AG20443 (cell line): ENCODE results near the gene NUAK2.

Experiments used
- DNase-seq: peaks from one replicate; pipeline ENCODE4 v3.0.0; 2012; ENCODE audit warnings: low spot score, mixed read lengths

The NUAK2 gene

DNA sequence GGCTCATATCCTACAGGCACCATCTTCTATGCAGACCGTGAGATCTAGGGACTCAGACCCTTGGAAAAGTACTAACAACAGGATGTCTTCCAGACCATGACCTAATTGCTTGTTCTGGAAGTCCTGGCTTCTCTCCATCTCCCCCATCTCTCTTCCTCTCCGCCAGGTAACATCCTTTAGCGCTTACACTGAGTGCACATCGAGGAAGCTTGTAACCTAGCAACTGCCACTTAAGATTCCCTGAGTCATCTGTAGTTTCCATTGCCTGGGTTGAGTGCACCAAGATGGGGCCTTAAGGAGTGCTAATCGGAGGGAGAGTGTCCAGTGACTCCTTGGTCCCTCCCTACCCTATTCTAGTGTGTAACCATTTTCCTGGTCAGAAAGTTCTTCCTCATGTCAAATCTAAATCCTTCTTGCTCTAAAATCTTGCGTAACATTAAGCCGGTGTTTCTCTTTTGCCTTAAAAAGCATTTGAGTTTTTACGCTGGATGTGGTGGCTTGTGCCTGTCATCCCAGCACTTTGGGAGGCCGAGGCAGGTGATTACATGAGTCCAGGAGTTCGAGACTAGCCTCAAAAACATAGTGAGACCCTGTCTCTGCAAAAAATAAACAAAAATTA, 25.5 kb upstream of the NUAK2 start:
- DNase-seq = no peak

DNA sequence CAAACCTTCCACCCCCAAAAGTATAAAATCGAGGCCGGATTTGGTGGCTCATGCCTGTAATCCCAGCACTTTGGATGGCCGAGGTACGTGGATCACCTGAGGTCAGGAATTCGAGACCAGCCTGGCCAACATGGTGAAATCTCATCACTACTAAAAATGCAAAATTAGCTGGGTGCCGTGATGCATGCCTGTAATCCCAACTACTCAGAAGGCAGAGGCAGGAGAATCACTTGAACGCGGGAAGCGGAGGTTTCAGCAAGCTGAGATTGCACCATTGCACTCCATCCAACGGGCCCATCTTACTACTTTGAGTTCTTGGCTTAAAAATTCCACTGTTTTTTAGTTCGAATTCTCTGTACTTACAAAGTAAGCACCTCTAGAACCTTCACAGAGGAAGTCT, 24.2 kb upstream of the NUAK2 start:
- DNase-seq = no peak

DNA sequence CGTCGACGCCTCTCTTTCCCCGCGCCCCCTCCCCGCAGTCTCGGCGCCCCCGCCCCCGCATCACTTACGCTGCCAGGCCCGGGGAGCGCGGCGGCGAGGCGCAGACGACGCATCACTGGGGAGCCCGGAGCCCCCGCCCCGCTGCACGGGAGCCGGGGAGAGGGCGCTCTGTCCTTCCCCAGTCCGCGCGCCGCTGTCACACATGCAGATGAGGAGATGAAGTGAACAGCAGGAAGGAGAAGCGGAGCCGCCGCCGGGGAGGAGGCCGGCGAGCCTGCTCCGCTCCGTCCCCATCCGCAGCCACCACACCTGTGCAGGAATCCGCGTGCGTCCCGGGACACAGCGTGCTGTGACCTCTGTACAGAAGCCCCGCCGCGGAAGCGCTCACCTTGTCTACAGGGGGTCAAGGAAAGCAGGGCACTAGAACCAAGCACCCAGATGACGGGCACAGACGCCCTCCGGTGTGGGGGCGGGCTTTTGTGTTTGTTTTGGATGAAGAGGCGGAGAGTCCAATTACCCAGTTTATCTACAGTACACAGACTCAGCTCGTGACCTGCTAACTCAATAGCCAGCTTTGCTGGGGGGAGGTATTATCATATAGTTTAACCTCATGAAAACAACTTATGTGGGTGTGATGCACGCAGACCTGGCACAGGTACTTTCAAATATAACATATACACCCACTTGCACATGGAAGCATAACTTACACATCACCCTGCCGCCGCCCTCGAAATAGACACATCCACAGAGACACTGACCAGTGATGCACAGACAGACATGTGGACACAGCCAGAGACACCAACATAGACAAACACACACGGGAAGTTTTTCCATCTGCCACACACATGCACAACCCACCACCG, 22.8 kb upstream of the NUAK2 start:
- DNase-seq = peak; percentile 33

DNA sequence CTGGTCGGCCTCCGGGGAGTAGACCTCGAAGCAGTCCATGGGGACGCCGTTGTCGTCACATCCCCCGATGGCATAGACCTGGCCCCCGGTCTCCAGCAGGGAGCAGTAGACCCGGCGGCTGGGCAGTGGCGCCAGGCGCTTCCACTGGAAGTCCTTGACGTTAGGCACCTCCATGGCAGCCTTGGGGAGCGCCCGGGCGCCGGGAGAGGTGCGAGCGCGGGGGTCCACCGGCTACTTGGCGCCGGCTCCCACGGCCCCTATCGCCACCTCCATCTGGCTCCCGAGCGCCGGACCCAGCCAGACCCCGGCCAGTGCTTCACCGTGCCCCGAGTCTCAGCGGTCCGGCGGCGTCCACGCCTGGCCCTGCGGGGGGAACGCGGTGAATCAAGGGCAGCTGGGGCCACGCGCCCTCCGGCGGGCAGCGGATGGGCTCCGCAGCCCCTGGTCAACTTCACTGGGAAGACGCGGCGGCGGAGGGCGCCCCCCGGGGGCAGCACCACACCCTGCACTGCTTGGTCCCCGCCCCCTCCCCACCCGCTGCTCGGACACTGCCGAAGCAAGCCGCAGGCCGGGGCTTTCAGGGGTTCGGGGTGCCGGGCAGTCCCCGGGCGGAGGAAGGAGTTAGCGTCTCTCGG, 22.0 kb upstream of the NUAK2 start:
- no peak for DNase-seq

DNA sequence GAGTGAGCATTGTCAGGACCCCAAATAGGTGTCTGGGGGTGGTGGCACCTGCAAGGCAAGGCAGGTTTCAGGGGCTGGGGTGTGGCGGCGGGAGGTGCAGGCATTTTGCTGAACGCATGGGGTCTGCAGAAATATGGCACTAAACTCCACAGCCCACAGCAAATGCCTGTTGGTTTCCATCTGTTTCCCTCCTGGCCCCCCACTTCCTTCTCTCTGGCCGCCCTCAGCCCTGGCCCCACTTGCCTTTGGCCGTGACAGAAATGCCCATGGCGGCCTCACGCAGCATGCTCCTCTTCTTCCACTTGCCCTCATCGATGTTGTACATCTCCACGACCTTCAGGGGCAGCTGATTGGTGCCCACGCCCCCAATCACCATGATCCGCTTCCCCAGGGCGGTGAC, 21.4 kb upstream of the NUAK2 start:
- no peak for DNase-seq

DNA sequence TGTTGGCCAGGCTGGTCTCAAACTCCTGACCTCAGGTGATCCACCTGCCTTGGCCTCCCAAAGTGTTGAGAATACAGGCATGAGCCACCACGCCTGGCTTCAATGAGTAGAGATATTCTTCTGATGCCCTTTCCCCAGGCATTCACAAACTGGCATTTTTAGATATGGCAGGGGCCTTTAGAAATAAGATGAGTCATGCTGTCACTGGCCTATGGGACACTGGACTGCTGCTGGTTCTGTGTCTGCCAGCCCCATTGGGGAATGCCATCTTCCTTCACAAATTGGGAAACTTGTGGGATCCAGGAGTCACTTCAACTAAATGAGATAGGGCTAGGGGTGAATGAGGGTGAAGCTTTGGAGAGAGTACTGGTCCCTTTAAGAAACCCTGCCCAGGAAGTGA, 19.1 kb upstream of the NUAK2 start:
- no peak for DNase-seq

DNA sequence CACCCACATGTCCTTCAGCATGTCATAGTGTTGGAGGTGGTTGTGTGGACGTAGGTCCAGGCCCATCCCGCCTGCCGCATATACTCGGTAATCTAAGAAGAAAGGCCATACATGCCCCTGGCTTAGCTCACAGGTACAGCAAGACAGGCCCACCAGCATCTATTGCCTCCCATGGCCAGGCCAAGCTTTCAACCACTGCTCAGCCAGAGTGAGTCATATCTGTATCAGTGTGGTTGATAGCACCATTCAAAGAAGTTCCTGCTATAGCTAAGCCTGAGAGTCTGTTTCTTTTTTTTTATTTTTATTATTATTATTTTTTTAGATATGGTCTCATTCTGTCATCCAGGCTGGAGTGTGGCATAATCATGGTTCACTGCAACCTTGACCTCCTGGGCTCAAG, 18.2 kb upstream of the NUAK2 start:
- DNase-seq = no peak

DNA sequence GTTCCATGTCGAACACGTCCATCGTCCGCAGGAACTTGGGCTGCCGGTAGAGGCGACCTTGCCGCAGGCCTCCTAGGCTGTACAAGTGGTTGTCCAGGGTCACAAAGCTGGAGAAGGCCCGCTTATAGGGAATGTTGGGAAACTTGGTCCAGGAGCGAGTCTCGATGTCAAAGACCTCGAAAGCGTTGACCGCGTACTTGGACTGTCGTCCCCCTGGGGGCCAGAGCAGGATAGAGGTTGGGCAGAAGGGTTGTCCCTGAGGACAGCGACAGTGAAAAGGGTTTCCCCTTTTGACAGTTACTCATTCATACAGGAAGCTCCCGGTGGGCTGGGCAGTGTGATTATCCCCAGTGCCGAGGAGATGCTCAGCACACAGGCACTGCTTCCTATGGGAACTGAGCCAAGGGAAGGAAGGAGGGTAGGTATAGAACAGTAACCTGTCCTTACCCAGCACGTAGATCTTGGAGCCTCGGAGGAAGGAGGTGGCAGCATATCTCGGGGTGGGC, 17.7 kb upstream of the NUAK2 start:
- DNase-seq = no peak

DNA sequence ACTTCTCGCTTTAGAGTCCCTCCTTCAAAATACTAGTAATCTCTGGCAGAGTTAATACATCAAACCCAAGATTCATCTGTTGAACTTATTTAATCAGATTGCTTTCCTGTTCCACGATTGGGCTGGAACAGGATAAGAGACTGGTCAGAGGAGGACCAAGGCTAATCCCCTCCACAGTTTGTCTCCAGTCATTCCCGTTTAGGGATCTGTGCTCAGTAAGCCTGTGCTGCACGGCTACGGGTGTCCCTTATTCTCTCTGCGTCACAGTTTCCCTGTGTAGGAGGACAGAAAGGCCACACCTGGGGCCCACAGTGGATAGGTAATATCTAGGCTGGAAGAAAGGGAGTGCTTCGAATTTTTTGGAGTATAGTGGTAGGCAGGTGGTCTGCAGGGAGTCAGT, 16.5 kb upstream of the NUAK2 start:
- DNase-seq = no peak

DNA sequence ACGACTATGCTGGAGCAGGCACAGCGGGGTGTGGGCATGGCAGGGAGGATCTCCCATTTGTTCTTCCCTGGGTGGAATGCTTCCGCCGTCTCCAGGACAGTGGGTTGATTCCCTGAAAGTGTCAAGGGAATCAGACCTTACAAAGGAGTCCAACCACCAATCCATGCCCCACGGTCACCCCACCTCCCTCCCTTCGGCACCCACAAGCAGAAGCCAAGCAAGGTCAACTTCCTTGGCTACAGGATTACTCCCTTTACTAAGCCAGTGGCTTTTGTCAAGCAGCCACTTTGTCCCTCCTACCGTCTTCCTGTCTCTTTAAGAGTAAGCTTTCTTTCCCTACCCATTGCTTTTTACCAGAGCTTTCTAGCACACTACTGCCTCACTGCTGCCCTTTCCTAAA, 15.9 kb upstream of the NUAK2 start:
- no peak for DNase-seq

DNA sequence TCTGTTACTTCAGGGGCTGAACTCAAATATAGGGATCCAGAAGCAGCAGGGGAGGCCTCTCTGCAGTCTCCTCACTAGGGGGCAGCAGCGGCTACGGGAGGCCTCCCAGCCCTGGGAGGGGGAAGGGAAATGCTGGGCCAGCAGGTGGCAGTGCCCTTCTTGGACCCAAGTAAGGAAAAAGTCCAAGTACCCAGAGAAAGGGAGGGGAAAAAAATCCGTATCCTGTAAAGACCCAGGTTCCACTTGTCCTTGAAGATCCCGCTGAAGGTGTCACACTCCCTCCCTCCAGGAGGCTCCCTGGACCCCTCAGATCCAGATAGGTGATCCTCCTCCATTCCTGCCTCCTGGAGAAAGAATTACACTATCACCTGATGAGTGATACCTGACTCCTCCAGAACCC, 14.1 kb upstream of the NUAK2 start:
- peak; percentile 90 for DNase-seq

DNA sequence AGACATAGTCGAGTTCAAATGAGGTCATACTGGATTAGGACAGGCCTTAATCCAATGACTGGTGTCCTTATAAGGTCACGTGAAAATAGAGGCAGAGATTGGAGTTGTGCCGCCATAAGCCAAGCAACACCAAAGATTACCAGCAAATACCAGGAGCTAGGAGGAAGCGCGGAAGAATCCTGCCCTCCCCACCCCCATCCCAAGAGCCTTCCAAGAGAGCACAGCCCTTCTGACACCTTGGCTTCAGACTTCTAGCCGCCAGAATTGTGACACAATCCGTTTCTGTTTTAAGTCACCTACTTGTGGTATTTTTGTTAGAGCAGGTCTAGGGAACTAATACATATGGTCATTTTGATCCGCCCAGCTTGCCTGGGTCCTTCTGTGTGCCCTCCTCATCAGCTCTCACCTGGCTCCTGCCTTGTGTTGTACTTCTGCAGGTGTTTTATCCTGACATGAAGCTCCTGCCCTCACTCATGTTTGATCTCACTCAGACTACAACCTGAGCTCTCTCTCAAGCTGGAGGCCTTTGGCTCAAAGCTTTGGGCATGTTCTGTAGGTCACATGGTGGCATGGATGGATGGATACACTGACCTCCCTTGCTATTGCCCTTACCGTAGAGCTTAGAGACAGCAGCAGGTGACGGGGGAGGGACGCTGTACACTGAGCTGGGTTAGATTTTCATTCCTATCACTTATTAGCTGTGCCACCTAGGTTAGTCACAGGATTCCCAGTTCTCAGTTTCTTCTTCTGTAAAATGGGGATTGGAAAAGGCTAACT, 10.7 kb upstream of the NUAK2 start:
- DNase-seq = no peak

DNA sequence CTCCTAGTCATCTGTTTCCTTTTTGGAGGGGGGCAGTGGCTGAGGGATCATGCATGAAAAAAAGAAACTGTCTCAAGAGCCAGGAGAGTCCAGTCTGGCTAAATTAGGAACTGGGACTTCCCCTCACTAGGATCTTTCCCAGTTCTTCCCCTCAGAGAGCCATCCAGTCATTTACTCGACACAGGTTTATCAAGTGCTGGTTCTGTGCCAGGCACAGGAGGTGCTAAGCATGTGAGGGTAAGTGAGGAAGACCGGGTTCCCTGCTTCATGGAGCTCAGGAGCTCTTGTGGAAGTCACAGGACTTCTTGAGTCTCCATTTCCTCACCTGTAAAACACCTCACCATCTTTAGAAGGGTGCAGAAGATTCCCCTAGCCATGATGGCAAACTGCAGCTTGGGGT, 8.6 kb upstream of the NUAK2 start:
- DNase-seq = no peak

DNA sequence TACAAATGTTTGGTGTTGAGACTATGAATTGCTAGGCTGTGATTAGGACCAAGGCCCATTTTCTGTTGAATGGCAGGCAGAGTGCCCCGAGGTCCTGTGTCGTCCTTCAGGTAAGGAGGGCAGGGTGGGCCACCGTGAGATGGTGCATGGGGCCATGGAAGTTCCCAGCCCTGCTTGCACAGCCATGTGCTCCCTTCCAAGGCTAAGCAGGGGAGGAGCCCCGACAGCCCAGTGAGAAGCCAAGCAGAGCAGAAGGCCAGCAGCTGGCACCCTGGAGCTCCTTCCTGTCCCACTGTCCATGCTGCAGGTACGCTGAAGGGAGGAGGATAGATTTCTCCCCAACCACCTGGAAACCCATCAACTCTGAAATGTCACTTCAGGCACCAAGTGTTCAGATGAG, 8.2 kb upstream of the NUAK2 start:
- no peak for DNase-seq

DNA sequence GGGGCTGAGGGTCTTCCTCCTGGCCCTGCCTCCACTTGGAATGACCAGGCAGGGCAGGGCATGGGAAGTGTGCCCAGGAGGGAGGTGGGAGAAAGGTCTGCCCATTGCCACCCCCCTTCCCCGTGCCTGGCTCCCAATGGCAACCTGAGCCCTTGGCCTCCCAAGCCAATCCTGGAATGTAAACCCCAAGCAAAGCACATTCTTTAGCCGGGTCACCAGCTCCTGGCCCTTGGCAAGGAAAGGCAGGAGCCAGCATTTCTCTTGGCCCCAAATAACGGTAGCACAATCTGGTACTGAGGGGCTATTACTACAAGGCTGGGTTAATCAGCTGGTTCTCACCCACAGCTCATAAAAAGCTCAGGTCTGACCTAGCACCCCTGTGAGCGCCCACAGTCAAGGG, 6.9 kb upstream of the NUAK2 start:
- no peak for DNase-seq

DNA sequence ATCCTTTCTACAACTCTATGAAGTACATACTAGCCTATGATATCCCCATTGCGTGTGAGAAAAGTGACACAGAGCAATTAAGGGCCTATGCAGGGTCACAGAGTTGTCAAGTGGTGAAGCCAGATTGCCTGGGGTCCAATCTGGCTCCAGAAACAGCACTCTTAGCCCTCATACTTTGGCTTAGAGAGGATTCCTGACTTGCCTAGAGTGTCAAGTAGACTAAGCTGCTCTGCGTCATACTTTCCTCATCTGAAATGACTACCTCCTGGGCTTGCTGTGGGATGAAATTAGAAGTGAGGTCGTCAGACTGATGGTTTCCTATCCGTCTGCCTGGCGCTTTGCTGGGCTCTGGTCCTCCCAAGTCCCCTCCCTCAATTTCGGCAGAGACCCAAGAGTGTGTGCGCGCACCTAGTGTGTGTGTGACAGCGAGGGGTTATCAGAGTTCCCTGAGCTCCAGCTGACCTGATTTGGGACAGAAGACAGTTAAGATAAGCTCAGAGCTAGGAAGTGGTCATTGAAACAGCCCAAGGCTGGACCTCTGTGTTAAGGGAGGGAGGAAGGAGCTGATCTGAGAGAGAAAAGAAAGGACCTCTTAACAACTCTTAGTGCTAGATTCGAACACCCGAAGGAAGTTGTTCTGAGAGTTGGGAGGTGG, 5.4 kb upstream of the NUAK2 start:
- no peak for DNase-seq

DNA sequence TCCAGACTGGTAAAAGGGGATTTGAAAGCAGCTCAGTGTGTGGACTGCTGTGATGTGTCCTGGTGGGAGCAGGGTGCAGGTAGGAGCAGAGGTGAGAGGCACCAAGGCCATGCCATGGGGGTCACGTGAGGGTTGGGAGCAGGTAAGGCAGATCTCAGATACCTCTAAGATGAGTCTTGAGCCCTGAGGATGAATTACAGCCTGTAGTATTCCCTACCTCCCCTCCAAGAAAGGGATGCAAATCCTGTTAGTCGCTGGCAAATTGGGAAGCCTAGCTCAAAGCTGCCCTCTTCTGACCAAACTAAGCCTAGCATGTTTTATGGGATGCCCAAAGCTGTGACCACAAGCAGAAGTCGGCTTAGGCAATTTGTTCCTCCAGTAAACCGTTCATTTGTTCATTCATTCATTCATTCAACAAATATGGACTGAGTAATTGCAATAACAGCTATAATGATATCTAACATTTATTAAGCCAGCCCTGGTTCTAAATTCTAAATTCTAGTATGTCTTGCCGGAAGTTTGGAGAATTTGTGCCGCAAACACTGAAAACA, 3.9 kb upstream of the NUAK2 start:
- DNase-seq = peak; percentile 80

DNA sequence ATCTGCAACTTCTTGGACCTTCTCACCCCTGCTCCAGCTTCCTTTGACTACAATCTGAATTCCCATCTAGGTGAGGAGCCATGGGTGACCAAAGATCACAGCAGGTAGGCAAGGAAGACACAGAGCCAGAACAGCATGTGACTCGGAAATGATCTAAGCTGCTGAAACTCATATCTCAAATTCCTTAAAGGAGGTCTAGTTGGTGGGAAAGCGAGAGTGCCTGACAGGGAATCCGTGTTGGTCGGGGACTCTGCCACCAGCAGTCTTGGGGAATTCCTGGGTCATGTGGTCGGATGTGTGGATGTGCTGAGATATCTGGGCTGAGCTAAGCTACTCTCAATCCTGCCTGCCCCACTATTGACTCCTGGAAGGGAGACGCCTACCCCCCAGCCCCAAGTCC, 3.2 kb upstream of the NUAK2 start:
- no peak for DNase-seq

DNA sequence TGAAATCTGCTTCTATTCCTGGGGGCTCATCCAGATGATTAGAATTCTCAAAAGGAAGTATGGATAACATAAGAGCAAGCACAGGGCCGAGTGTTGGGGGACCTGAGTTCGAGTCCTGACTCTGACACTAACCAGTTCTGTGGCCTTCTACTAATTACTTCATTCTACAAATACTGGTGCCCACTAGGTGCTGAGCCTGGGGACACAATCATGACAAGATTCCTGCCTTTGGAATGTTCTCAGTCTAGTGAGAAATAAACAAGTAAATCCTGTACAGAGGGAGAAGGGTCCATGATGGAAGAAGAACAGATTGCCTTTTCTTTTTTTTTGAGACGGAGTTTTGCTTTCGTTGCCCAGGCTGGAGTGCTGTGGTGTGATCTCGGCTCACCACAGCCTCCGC, 2.2 kb upstream of the NUAK2 start:
- DNase-seq = no peak

DNA sequence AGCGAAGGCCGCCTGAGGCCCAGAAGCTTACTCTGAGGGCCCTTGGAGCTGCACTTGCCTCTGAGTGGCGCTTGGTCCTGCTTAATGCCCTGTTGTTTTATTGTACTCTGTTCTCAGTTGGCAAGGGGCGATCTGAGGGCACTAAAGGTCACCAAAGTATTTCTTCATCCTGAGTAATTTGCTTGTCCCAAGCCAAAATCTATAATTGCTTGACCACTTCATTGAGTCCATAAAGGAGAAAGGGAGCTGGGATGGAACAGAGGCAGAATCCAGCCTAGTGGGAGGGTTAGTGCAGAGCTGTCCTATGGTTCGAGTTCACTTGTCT, 376 bp upstream of the NUAK2 start:
- no peak for DNase-seq

DNA sequence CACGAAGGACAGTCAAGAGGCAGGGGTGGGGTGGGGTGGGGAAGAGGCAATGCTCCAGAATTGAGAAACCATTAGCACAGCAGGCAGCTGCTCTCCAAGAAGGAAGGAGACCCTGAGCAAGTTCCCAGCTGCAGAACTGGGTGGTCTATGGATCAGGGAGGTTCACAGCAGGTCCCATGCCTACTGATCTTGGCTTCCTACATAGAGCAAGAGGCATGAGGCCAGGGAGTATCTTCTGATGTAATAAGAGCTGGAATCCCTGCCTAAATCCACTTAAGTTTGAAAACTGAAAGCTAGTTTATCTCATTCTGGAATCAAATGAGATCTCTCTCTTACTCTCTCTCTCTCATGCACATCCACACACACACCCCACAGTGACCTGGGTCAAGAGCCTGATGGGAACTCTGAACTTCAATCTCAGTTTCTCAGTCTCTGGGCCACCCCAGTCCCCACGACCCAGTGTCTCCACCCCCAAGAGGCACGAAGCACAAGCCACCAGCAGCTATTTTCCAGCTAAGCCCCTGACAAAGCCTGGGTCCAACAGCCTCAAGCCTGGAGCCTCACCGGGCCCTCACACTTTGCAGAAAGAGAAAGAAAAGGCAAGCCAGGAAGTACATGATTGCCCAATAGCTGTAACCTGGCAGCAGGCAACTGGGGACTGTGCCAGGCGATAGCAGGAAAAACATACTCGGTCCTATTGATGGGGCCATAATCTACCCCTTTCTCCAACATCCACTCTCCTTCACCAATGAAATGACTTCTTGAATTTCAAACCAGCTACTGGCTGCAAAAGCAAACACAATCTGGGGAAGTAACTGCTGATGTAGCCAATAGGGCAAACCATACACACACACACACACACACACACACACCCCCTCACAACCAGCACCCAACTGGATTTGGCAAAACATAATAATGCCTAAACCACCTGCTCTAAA, 2.2 kb downstream of the NUAK2 start:
- DNase-seq = no peak
